Aorta (tissue), 5 donors: ENCODE results near the gene CDCA7. TPM values are rescaled to one million over a fixed set of nuclear protein-coding genes. Genes with fewer than 3 reads are reported as not detected.
"Not testable (repeated sequence)": the region's sequence is repeated elsewhere in the genome, so short reads cannot be mapped to it uniquely, and the experiment has no call there.

Experiments used
- ATAC-seq: fragments of 200-7000 bp; cut with Tn5 transposase; one replicate; pipeline ENCODE4 v1.9.1; 2022; ENCODE audit warnings: moderate library complexity; ENCODE audit not compliant: low FRiP score
- DNase-seq, 2 donors: peaks; one replicate each; pipeline ENCODE4 v3.0.0-alpha.2; 2020
- H3K27ac ChIP-seq, 2 donors: one replicate each; pipeline ENCODE4 v1.5.1; 2013; ENCODE audit warnings: low read length in 2 of 2, mild to moderate bottlenecking in 2 of 2, moderate library complexity in 2 of 2, control low read depth in 1 of 2, inconsistent platforms in 1 of 2, low read depth in 1 of 2
- H3K27me3 ChIP-seq, 2 donors: one replicate each; pipeline ENCODE4 v1.6.1; 2013; ENCODE audit warnings: control low read depth in 1 of 2, low read length in 1 of 2, mild to moderate bottlenecking in 1 of 2, moderate library complexity in 1 of 2; ENCODE audit not compliant: insufficient read depth in 2 of 2, control insufficient read depth in 1 of 2
- H3K36me3 ChIP-seq, 2 donors: one replicate each; pipeline ENCODE4 v1.6.1; 2013; ENCODE audit warnings: control low read depth in 1 of 2, low read length in 1 of 2, mild to moderate bottlenecking in 1 of 2; ENCODE audit not compliant: insufficient read depth in 2 of 2, control insufficient read depth in 1 of 2
- H3K4me1 ChIP-seq, 2 donors: one replicate each; pipeline ENCODE4 v1.6.1; 2013; ENCODE audit warnings: low read length in 2 of 2, control low read depth in 1 of 2, mild to moderate bottlenecking in 1 of 2, moderate library complexity in 1 of 2; ENCODE audit not compliant: insufficient read depth in 2 of 2, control insufficient read depth in 1 of 2
- H3K4me3 ChIP-seq, 2 donors: one replicate each; pipeline ENCODE4 v1.5.1; 2013; ENCODE audit warnings: low read length in 2 of 2, control low read depth in 1 of 2, mild to moderate bottlenecking in 1 of 2
- H3K9me3 ChIP-seq: one replicate; pipeline ENCODE4 v1.6.1; 2013; ENCODE audit warnings: mild to moderate bottlenecking, low read length; ENCODE audit not compliant: control insufficient read depth
- WGBS, 2 donors: extraction: QIAGEN DNeasy Blood & Tissue Kit; methylation state at CpG; one replicate each; pipeline ENCODE4 v1.1.7; 2013; 5-methylcytosine and 5-hydroxymethylcytosine counted together
- intact Hi-C, 2 donors: fragments of 100-400 bp; cut with DNase I; formaldehyde crosslinking; loops; one replicate each; pipeline versions ENCODE4 v1.14.2 to v1.15.0; 2022
- polyA plus RNA-seq, 2 donors: library from polyadenylated mRNA; stranded (reverse); fragments of 200-250 nt; gene quantifications; one replicate each; pipeline ENCODE4 v1.2.3, GENCODE V29; 2013
- total RNA-seq, 2 donors: library from RNA; stranded (reverse); fragmentation: NEBNext Ultra II Directional; extraction: Animal tissue kit (Norgen Biotek cat#: 25700); gene quantifications; one replicate each; pipeline ENCODE4 v1.2.1, GENCODE V29; 2021
- donor health status: healthy with polysubstance abuse.
- donor health status: Bipolar disorder and iron deficiency.
- donor health status: DM: no; HTN: no; CAD: no.
- donor health status: DM: no; HTN: no; CAD: no.
- donor health status: DM: yes; HTN: yes; CAD: no.

The CDCA7 gene
- total and polyA plus RNA-seq, 4 donors: 0.10 to 2.8 (median 1.3) TPM

DNA sequence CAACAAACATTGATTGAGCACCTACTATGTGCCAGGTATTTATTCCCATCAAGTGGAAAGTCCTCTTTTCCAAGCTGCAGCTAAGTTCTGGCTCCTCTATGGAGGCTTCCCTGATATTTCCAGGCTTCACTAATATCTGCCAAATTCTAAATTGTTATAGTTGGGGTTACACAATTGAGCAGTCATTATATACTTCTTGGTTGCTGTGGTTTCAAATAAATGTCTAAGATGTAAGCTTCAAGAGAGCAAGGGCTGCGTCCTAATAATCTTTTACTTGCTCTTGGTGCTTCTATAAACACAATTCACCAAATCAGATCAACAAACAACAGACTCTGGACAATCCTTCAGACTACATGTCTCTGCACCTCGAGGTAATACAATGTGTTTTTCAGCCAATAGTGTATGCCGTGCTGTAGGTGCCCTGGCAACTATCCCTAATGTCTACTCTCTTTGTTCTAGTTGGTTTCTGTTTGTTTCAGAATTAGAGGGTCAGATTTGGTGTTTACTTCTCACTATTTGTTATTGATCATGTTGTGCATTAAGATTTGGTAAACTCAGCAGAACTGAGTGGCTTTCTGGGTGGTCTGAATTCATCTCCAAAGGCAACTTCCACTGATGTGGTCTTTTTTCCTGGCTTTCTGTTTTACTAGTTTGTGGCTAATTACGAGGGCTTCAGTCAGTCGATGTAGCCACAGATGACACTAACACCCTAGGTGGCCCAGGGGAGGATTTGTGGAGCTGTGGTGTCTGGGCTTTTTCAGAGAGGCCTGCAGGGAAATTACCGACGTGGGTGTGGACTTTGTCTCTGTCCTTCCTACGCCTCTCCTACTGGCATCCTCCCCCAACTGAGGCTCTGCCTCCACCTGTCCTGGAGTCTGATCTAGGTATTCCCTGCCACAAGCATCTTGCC is 50.4 kb downstream of the CDCA7 start:
- 70 to 78% methylated on average over 8 of the region's 8 CpGs for WGBS, 2 donors
- H3K4me3 ChIP-seq: no peak overlapping the region
- H3K4me1 ChIP-seq: no peaks in the 10 kb centered on the region
- ATAC-seq (no peak), DNase-seq (no peak)
- no peaks in the 10 kb centered on the region for H3K9me3 ChIP-seq
- H3K27ac ChIP-seq: no peak overlapping the region
- peaks cover 0 to 1% of the 10 kb centered on the region in 2 donors for H3K27me3 ChIP-seq
- no peaks in the 10 kb centered on the region for H3K36me3 ChIP-seq
- intact Hi-C loops: loop anchor here (5.0 to 10.0 kb wide), 5 partner anchors 42 to 680 kb away; no protein-coding TSS in a partner anchor

- no peak overlapping the region for H3K27ac ChIP-seq
- H3K36me3 ChIP-seq: no peaks in the 10 kb centered on the region
- H3K4me1 ChIP-seq: no peaks in the 10 kb centered on the region
- no peaks in the 10 kb centered on the region for H3K9me3 ChIP-seq
- DNase-seq (no peak), ATAC-seq (no peak)
- intact Hi-C loops: loop anchor here (5.0 to 10.0 kb wide), 5 partner anchors 40 to 678 kb away; no protein-coding TSS in a partner anchor
- H3K27me3 ChIP-seq: peaks cover 0 to 1% of the 10 kb centered on the region in 2 donors
- no peak overlapping the region for H3K4me3 ChIP-seq
- WGBS, 2 donors: 86 to 89% methylated on average over 5 of the region's 5 CpGs
Measured at GRCh38 chr2:173407176-173407575, 52.5 kb downstream of the CDCA7 start.

GRCh38 chr2:173407646-173408045 is 53.0 kb downstream of the CDCA7 start:
- peaks cover 0 to 1% of the 10 kb centered on the region in 2 donors for H3K27me3 ChIP-seq
- DNase-seq: no peak
- WGBS, 2 donors: 71 to 78% methylated on average over 4 of the region's 4 CpGs
- no peak overlapping the region for H3K27ac ChIP-seq
- H3K9me3 ChIP-seq: no peaks in the 10 kb centered on the region
- no peaks in the 10 kb centered on the region for H3K36me3 ChIP-seq
- H3K4me3 ChIP-seq: no peak overlapping the region
- ATAC-seq: no peak
- no peaks in the 10 kb centered on the region for H3K4me1 ChIP-seq
- intact Hi-C loops: loop anchor here (5.0 to 10.0 kb wide), 5 partner anchors 40 to 677 kb away; no protein-coding TSS in a partner anchor

DNA sequence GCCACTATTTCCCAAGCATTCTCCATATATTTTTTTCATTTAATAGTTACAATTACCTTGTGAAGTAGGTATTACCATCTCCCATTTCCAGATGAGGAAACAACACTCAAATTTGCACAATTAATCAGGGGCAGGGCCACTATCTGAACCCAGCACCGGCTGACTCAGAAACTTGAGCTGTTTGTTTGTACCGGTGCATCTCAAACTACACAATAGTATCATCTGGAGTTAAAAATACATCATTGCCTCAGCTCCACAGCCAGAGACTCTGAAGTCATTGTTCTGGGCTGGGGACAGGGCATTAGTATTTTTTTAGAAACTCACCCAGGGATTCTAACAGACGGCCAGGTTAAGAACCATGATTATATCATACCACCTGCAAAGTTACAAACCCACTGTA is 55.9 kb downstream of the CDCA7 start:
- H3K27me3 ChIP-seq: peaks cover 0 to under 1% of the 10 kb centered on the region in 2 donors
- ATAC-seq: no peak
- no peak overlapping the region for H3K4me3 ChIP-seq
- no peak for DNase-seq
- intact Hi-C loops: no loop called here
- H3K27ac ChIP-seq: no peak overlapping the region
- WGBS, 2 donors: 60 to 72% methylated on average over 3 of the region's 3 CpGs
- peaks cover 0 to under 1% of the 10 kb centered on the region in 2 donors for H3K4me1 ChIP-seq
- H3K36me3 ChIP-seq: no peaks in the 10 kb centered on the region
- H3K9me3 ChIP-seq: no peaks in the 10 kb centered on the region

- intact Hi-C loops: no loop called here
- DNase-seq (no peak), ATAC-seq (no peak)
- Histone ChIP-seq H3K27ac (no peak overlapping the region), H3K4me3 (no peak overlapping the region), H3K4me1 (peaks cover 0 to 2% of the 10 kb centered on the region in 2 donors), H3K27me3 (peaks cover 0 to 3% of the 10 kb centered on the region in 2 donors), H3K9me3 (no peaks in the 10 kb centered on the region), H3K36me3 (no peaks in the 10 kb centered on the region)
- 65 to 66% methylated on average over 1 of the region's 1 CpG for WGBS, 2 donors
Measured at GRCh38 chr2:173412628-173413027, 58.0 kb downstream of the CDCA7 start.

DNA sequence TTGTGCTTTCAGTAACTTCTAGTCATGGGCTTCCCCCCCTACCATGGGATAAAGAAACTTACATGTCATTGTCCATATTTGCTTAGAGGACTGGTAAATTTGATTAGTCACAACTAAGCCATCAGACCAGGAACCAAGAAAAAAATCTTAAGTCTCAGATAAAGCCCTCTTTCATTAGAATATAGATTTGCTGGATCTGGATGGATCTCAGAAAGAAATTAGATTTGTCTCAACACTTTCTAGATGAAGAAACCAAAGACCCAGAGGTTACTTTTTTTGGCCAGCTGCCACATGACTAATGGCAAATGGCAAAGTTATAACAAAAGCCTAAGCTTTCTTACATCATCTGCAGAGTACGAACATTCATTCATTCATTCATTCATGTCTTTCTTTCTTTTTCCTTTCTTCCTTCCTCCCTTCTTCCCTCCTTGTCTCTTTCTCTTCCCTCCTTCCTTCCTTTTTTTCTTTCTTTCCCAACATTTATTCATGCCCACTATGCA is 60.2 kb downstream of the CDCA7 start:
- intact Hi-C loops: no loop called here
- Histone ChIP-seq H3K27ac (no peak overlapping the region), H3K9me3 (no peaks in the 10 kb centered on the region), H3K4me3 (no peak overlapping the region), H3K27me3 (peaks cover 0 to 5% of the 10 kb centered on the region in 2 donors), H3K36me3 (no peaks in the 10 kb centered on the region), H3K4me1 (peaks cover 0 to 2% of the 10 kb centered on the region in 2 donors)
- ATAC-seq: no peak
- DNase-seq: no peak
- WGBS, 2 donors: 41 to 50% methylated on average over 1 of the region's 1 CpG

DNA sequence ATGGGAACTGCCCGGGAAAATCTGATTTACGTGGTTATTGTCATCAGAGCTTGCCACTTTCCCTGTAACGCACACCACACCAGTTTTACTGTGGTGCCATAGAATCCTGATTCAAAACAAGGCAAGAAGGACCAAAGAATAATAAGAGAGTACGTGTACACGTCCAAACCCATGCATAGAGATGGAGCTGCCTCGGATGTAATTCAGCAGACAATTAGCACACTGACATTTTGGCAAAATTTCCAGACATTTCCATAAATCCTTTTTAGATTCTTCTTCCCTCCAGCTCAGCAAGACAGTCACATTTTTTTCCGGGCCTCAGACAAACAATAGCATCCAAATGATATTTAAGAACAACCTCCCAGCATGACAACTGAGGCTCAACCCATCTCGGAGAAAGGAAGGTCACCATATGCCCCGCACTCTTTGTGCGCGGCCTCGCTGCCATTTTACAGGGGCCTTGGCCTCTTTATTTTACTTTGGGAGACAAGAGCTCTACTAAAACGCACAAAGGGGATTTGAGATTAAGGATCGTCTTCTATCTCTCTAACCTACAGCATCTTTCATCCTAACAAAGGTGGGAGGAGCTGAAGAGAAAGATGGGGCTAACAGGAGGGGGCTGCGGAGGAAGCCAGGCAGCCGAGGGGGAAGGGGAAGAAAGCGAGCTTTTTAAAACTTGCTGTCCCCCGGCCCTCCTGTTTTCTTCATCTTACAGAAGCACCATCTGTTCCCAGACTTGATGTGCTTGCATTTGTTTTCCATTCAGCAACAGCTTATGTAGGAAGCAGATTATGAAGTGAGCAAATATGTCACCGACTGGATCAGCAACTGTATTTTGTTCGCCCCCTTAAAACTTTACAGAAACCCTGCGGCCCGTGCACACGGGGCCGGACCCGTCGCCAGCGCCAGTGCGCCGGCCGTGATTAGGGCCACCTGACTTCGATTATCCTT is 61.0 kb downstream of the CDCA7 start:
- Histone ChIP-seq H3K4me3 (no peak overlapping the region), H3K9me3 (no peaks in the 10 kb centered on the region), H3K36me3 (no peaks in the 10 kb centered on the region), H3K4me1 (peaks cover 0 to 2% of the 10 kb centered on the region in 2 donors), H3K27ac (no peak overlapping the region), H3K27me3 (peaks cover 0 to 5% of the 10 kb centered on the region in 2 donors)
- ATAC-seq (no peak), DNase-seq (no peak)
- intact Hi-C loops: no loop called here
- 75 to 83% methylated on average over 31 of the region's 31 CpGs for WGBS, 2 donors

GRCh38 chr2:173416415-173417152 is 61.9 kb downstream of the CDCA7 start:
- H3K4me1 ChIP-seq, H3K36me3 ChIP-seq, DNase-seq, H3K27ac ChIP-seq, H3K9me3 ChIP-seq, intact Hi-C loops, H3K4me3 ChIP-seq, H3K27me3 ChIP-seq, ATAC-seq: not testable (repeated sequence)
- 95 to 96% methylated on average over 26 of the region's 26 CpGs for WGBS, 2 donors
